HG03060 (cell line): ENCODE results near the gene WASHC2C.
A peak's percentile ranks its signal among the peaks of the same experiment; 100 is the strongest.
"Not testable (repeated sequence)": the region's sequence is repeated elsewhere in the genome, so short reads cannot be mapped to it uniquely, and the experiment has no call there.

Source experiments
- ATAC-seq: cut with Tn5 transposase; IDR thresholded peaks from one replicate; pipeline ENCODE4 v1.9.1; 2021; ENCODE audit warnings: low read depth, moderate number of reproducible peaks; ENCODE audit not compliant: unreplicated experiment

Gene WASHC2C

GRCh38 chr10:45726703-45727420 lies at the start of gene WASHC2C:
Gene WASHC2C (plus strand): TSS chr10:45727266. CDS start chr10:45727318, 52 bp downstream.
- peak; percentile 89 for ATAC-seq

- ATAC-seq: not testable (repeated sequence)
These were observed 48.6 kb upstream of the WASHC2C start for GRCh38 chr10:45678467-45678866.

- not testable (repeated sequence) for ATAC-seq
These were observed 16.8 kb upstream of the WASHC2C start for GRCh38 chr10:45710200-45710796.

GRCh38 chr10:45711223-45711622 lies 15.8 kb upstream of the WASHC2C start:
- ATAC-seq: not testable (repeated sequence)

GRCh38 chr10:45717053-45717452 lies 10.0 kb upstream of the WASHC2C start:
- not testable (repeated sequence) for ATAC-seq

GRCh38 chr10:45717642-45718041 lies 9.4 kb upstream of the WASHC2C start:
- not testable (repeated sequence) for ATAC-seq

GRCh38 chr10:45721503-45721902 lies 5.6 kb upstream of the WASHC2C start:
- ATAC-seq: not testable (repeated sequence)

- ATAC-seq: not testable (repeated sequence)
These were observed 3.2 kb upstream of the WASHC2C start for GRCh38 chr10:45723851-45724250.

GRCh38 chr10:45727421-45727965 lies 427 bp downstream of the WASHC2C start:
- peak; percentile 19 for ATAC-seq

- not testable (repeated sequence) for ATAC-seq
These were observed 7.4 kb downstream of the WASHC2C start for GRCh38 chr10:45734449-45734848.

- not testable (repeated sequence) for ATAC-seq
These were observed 7.8 kb downstream of the WASHC2C start for GRCh38 chr10:45734867-45735266.

- not testable (repeated sequence) for ATAC-seq
These were observed 14.5 kb downstream of the WASHC2C start for GRCh38 chr10:45741559-45741958.

GRCh38 chr10:45742014-45742413 lies 14.9 kb downstream of the WASHC2C start:
- ATAC-seq: not testable (repeated sequence)

- ATAC-seq: not testable (repeated sequence)
These were observed 24.1 kb downstream of the WASHC2C start for GRCh38 chr10:45751141-45751540.

- ATAC-seq: not testable (repeated sequence)
These were observed 25.1 kb downstream of the WASHC2C start for GRCh38 chr10:45752210-45752609.

- not testable (repeated sequence) for ATAC-seq
These were observed 27.0 kb downstream of the WASHC2C start for GRCh38 chr10:45753979-45754495.

- ATAC-seq: not testable (repeated sequence)
These were observed 28.0 kb downstream of the WASHC2C start for GRCh38 chr10:45755083-45755482.

GRCh38 chr10:45756065-45756464 lies 29.0 kb downstream of the WASHC2C start:
- not testable (repeated sequence) for ATAC-seq

GRCh38 chr10:45757661-45758396 lies 30.8 kb downstream of the WASHC2C start:
- ATAC-seq: not testable (repeated sequence)

GRCh38 chr10:45761622-45762021 lies 34.6 kb downstream of the WASHC2C start:
- not testable (repeated sequence) for ATAC-seq

GRCh38 chr10:45763037-45763436 lies 36.0 kb downstream of the WASHC2C start:
- ATAC-seq: not testable (repeated sequence)
